ENCODE measurements around the gene RALGPS1.

DNA sequence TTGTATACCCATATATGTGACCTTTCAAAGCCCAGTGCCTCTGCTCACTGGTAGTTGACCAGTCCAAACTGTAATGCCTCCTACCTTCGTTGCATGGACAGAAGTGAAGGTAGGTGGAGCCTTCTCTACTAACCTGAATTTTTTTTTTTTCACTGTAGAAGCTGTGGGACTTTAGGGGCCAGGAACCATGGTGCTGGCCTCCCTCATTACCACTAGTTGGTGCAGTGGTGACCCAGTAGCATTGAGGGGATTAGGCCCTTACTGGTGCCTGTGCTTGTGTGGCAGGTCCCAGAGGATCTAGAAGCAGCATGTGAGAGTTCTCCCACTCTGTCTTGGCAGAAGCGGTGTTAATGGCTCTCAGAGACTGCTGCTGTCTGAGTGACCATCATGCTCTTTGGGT, 2.3 kb downstream of the RALGPS1 start:
- TF ChIP-seq, protein P1, sequence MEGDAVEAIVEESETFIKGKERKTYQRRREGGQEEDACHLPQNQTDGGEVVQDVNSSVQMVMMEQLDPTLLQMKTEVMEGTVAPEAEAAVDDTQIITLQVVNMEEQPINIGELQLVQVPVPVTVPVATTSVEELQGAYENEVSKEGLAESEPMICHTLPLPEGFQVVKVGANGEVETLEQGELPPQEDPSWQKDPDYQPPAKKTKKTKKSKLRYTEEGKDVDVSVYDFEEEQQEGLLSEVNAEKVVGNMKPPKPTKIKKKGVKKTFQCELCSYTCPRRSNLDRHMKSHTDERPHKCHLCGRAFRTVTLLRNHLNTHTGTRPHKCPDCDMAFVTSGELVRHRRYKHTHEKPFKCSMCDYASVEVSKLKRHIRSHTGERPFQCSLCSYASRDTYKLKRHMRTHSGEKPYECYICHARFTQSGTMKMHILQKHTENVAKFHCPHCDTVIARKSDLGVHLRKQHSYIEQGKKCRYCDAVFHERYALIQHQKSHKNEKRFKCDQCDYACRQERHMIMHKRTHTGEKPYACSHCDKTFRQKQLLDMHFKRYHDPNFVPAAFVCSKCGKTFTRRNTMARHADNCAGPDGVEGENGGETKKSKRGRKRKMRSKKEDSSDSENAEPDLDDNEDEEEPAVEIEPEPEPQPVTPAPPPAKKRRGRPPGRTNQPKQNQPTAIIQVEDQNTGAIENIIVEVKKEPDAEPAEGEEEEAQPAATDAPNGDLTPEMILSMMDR (IDR thresholded peaks at IDR 0.05; ENCODE audit: low read depth, low read length) = peak; percentile 28
- TF ChIP-seq, protein P2, sequence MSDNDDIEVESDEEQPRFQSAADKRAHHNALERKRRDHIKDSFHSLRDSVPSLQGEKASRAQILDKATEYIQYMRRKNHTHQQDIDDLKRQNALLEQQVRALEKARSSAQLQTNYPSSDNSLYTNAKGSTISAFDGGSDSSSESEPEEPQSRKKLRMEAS (IDR thresholded peaks at IDR 0.05; ENCODE audit: low read depth, low read length) = no peak
